MM.1S (cell line): ENCODE results near the gene APOBEC3G.

Source experiments
- DNase-seq: peaks from one replicate; pipeline ENCODE4 v3.0.0-alpha.2; 2015
- H2AFZ ChIP-seq: fragments of 300-600 bp; sonication (generic); 2 replicates; pipeline ENCODE4 v1.6.0; 2016; ENCODE audit warnings: antibody characterized with exemption, low read length
- H3F3A ChIP-seq: fragments of 300-600 bp; sonication (generic); 2 replicates; pipeline ENCODE4 v1.6.1; 2016; ENCODE audit warnings: mild to moderate bottlenecking, antibody characterized with exemption, low read length, moderate library complexity, mixed read lengths; ENCODE audit not compliant: insufficient read depth
- H3K27ac ChIP-seq: fragments of 300-600 bp; sonication (generic); 2 replicates; pipeline ENCODE4 v1.5.1; 2016; ENCODE audit warnings: mild to moderate bottlenecking, low read length
- H3K27me3 ChIP-seq: fragments of 300-600 bp; sonication (generic); replicated peaks from 2 replicates; pipeline ENCODE4 v1.6.0; 2016; ENCODE audit warnings: low read length; ENCODE audit not compliant: insufficient read depth
- H3K36me3 ChIP-seq: fragments of 300-600 bp; sonication (generic); replicated peaks from 2 replicates; pipeline ENCODE4 v1.6.1; 2016; ENCODE audit warnings: mild to moderate bottlenecking, low read length, mixed read lengths; ENCODE audit not compliant: insufficient read depth
- H3K4me1 ChIP-seq: fragments of 300-600 bp; sonication (generic); 2 replicates; pipeline ENCODE4 v1.6.1; 2016; ENCODE audit warnings: low read length, mixed read lengths
- H3K4me2 ChIP-seq: fragments of 300-600 bp; sonication (generic); 2 replicates; pipeline ENCODE4 v1.6.0; 2016; ENCODE audit warnings: low read depth, low read length
- H3K4me3 ChIP-seq: fragments of 300-600 bp; sonication (generic); 2 replicates; pipeline ENCODE4 v1.5.1; 2016; ENCODE audit warnings: low read length, mixed read lengths
- H3K79me2 ChIP-seq: fragments of 300-600 bp; sonication (generic); 2 replicates; pipeline ENCODE4 v1.6.1; 2016; ENCODE audit warnings: mixed run types, low read length, mixed read lengths
- H3K9ac ChIP-seq: fragments of 300-600 bp; sonication (generic); 2 replicates; pipeline ENCODE4 v1.6.1; 2016; ENCODE audit warnings: low read length, mixed read lengths
- H3K9me2 ChIP-seq: fragments of 300-600 bp; sonication (generic); replicated peaks from 2 replicates; pipeline ENCODE4 v1.6.1; 2016; ENCODE audit warnings: mild to moderate bottlenecking, low read length, mixed read lengths; ENCODE audit not compliant: insufficient read depth
- H3K9me3 ChIP-seq: fragments of 300-600 bp; sonication (generic); replicated peaks from 2 replicates; pipeline ENCODE4 v1.6.1; 2016; ENCODE audit warnings: mild to moderate bottlenecking, low read length, mixed read lengths; ENCODE audit not compliant: insufficient read depth
- H4K20me1 ChIP-seq: fragments of 300-600 bp; sonication (generic); 2 replicates; pipeline ENCODE4 v1.6.1; 2016; ENCODE audit warnings: mild to moderate bottlenecking, low read length, moderate library complexity, mixed read lengths; ENCODE audit not compliant: insufficient read depth
- EZH2 ChIP-seq: fragments of 300-600 bp; sonication (generic); optimal IDR thresholded peaks from 2 replicates; pipeline ENCODE3; 2017; ENCODE audit warnings: low read depth, mild to moderate bottlenecking, antibody characterized with exemption, low read length, mixed read lengths
- EZH2phosphoT487 ChIP-seq: fragments of 300-600 bp; sonication (generic); IDR thresholded peaks from 2 replicates; pipeline ENCODE4 v1.6.1; 2018; ENCODE audit warnings: antibody characterized with exemption, low read length
- TF ChIP-seq, protein P1 (sequence below): fragments of 300-600 bp; sonication (generic); IDR thresholded peaks from 2 replicates; pipeline ENCODE4 v1.5.1; 2016; ENCODE audit warnings: antibody characterized with exemption, low read length, mixed read lengths

APOBEC3G gene

DNA sequence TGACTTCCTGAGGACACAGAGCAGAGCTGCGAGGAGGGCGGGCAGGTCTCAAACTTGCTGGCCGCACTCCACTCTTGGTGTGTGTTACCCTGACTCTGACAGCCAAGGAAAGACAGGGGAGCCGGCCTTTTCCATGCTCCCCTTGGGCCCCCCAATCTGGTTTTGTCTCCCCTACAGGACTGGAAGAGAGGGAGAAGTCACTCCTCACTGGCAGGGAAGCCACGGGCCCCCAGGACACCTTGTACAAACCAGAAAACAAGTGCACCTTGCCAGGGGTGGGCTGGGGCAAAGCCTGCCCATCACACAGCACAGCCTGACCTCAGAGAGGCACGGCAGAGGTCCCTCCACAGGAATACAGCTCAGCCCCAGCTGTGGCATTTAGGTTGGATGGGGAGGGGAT, 55.2 kb downstream of the APOBEC3G start:
- Histone ChIP-seq H4K20me1 (no peaks in the 10 kb centered on the region), H3K27ac (no peak overlapping the region), H3K4me2 (no peak overlapping the region), H3K9ac (no peak overlapping the region), H3K79me2 (no peaks in the 10 kb centered on the region), H3F3A (peaks cover 5% of the 10 kb centered on the region; the same call in 1 of the 2 replicates), H3K4me1 (peaks cover 12% of the 10 kb centered on the region), H3K9me2 (no peaks in the 10 kb centered on the region), H3K27me3 (no peaks in the 10 kb centered on the region), H3K4me3 (no peak overlapping the region), H3K36me3 (no peaks in the 10 kb centered on the region), H2AFZ (no peak overlapping the region), H3K9me3 (no peaks in the 10 kb centered on the region)
- DNase-seq: no peak
- TF ChIP-seq, protein P1, sequence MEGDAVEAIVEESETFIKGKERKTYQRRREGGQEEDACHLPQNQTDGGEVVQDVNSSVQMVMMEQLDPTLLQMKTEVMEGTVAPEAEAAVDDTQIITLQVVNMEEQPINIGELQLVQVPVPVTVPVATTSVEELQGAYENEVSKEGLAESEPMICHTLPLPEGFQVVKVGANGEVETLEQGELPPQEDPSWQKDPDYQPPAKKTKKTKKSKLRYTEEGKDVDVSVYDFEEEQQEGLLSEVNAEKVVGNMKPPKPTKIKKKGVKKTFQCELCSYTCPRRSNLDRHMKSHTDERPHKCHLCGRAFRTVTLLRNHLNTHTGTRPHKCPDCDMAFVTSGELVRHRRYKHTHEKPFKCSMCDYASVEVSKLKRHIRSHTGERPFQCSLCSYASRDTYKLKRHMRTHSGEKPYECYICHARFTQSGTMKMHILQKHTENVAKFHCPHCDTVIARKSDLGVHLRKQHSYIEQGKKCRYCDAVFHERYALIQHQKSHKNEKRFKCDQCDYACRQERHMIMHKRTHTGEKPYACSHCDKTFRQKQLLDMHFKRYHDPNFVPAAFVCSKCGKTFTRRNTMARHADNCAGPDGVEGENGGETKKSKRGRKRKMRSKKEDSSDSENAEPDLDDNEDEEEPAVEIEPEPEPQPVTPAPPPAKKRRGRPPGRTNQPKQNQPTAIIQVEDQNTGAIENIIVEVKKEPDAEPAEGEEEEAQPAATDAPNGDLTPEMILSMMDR: no peak
- no peak for TF ChIP-seq EZH2
- no peak for TF ChIP-seq EZH2phosphoT487

- H3K4me1 ChIP-seq: peaks cover 12% of the 10 kb centered on the region
These were observed 55.9 kb downstream of the APOBEC3G start for GRCh38 chr22:39132871-39133524.

GRCh38 chr22:39133871-39134270, 56.8 kb downstream of the APOBEC3G start:
- Histone ChIP-seq H3F3A (peaks cover under 1% of the 10 kb centered on the region; the same call in 1 of the 2 replicates), H3K9me2 (no peaks in the 10 kb centered on the region), H4K20me1 (no peaks in the 10 kb centered on the region), H3K4me2 (no peak overlapping the region), H3K9me3 (no peaks in the 10 kb centered on the region), H3K4me3 (no peak overlapping the region), H3K79me2 (no peaks in the 10 kb centered on the region), H3K36me3 (no peaks in the 10 kb centered on the region), H3K9ac (no peak overlapping the region), H3K4me1 (peaks cover 3% of the 10 kb centered on the region), H2AFZ (no peak overlapping the region), H3K27ac (no peak overlapping the region), H3K27me3 (no peaks in the 10 kb centered on the region)
- TF ChIP-seq EZH2 (no peak), EZH2phosphoT487 (no peak)
- TF ChIP-seq, protein P1: no peak
- DNase-seq: no peak

More at GRCh38 chr22:39132871-39133524, 55.9 kb downstream of the APOBEC3G start:
- H3F3A ChIP-seq: peaks cover 5% of the 10 kb centered on the region; the same call in 1 of the 2 replicates
- no peaks in the 10 kb centered on the region for H3K36me3 ChIP-seq
- H3K9ac ChIP-seq: no peak overlapping the region
- DNase-seq: no peak
- H3K9me3 ChIP-seq: no peaks in the 10 kb centered on the region
- no peaks in the 10 kb centered on the region for H3K27me3 ChIP-seq
- no peak for TF ChIP-seq EZH2phosphoT487
- TF ChIP-seq EZH2: no peak
- TF ChIP-seq, protein P1: no peak
- no peak overlapping the region for H3K27ac ChIP-seq
- no peak overlapping the region for H3K4me2 ChIP-seq
- H3K4me3 ChIP-seq: no peak overlapping the region
- H4K20me1 ChIP-seq: no peaks in the 10 kb centered on the region
- H3K79me2 ChIP-seq: no peaks in the 10 kb centered on the region
- H3K9me2 ChIP-seq: no peaks in the 10 kb centered on the region
- H2AFZ ChIP-seq: no peak overlapping the region
